Raji (cell line): ENCODE measurements around the gene IP6K3.

Experiments used
- POLR2A ChIP-seq: IDR thresholded peaks from 2 replicates; pipeline ENCODE4 v1.6.1; 2011; ENCODE audit warnings: low read depth, low read length, control low read depth; ENCODE audit not compliant: insufficient read depth

The IP6K3 gene

GRCh38 chr6:33700391-33701050 is 46.2 kb downstream of the IP6K3 start:
- TF ChIP-seq POLR2A: no peak

GRCh38 chr6:33699739-33700138 is 47.0 kb downstream of the IP6K3 start:
- TF ChIP-seq POLR2A: no peak

- no peak for TF ChIP-seq POLR2A
These were observed 47.6 kb downstream of the IP6K3 start for GRCh38 chr6:33699131-33699530.

- no peak for TF ChIP-seq POLR2A
These were observed 48.2 kb downstream of the IP6K3 start for GRCh38 chr6:33698494-33698893.

- TF ChIP-seq POLR2A: no peak
These were observed 48.9 kb downstream of the IP6K3 start for GRCh38 chr6:33697845-33698244.

GRCh38 chr6:33696548-33697518 is 49.9 kb downstream of the IP6K3 start:
- no peak for TF ChIP-seq POLR2A

GRCh38 chr6:33696076-33696475 is 50.6 kb downstream of the IP6K3 start:
- TF ChIP-seq POLR2A: no peak

GRCh38 chr6:33695451-33695887 is 51.2 kb downstream of the IP6K3 start:
- no peak for TF ChIP-seq POLR2A

- TF ChIP-seq POLR2A: no peak
These were observed 51.7 kb downstream of the IP6K3 start for GRCh38 chr6:33694977-33695376.

GRCh38 chr6:33694401-33694931 is 52.2 kb downstream of the IP6K3 start:
- TF ChIP-seq POLR2A: no peak

- TF ChIP-seq POLR2A: no peak
These were observed 53.3 kb downstream of the IP6K3 start for GRCh38 chr6:33693186-33694105.

GRCh38 chr6:33692760-33693158 is 53.9 kb downstream of the IP6K3 start:
- TF ChIP-seq POLR2A: no peak

GRCh38 chr6:33692078-33692759 is 54.5 kb downstream of the IP6K3 start:
- no peak for TF ChIP-seq POLR2A

- no peak for TF ChIP-seq POLR2A
These were observed 55.1 kb downstream of the IP6K3 start for GRCh38 chr6:33691456-33692077.
